ENCODE measurements around the gene NHS. TPM values are rescaled to one million over a fixed set of nuclear protein-coding genes. Genes with fewer than 3 reads are reported as not detected.
"Not testable (repeated sequence)": the region's sequence is repeated elsewhere in the genome, so short reads cannot be mapped to it uniquely, and the experiment has no call there.

NHS gene
- total RNA-seq, 1 donor from 2014 or later, result 3.5 TPM

DNA sequence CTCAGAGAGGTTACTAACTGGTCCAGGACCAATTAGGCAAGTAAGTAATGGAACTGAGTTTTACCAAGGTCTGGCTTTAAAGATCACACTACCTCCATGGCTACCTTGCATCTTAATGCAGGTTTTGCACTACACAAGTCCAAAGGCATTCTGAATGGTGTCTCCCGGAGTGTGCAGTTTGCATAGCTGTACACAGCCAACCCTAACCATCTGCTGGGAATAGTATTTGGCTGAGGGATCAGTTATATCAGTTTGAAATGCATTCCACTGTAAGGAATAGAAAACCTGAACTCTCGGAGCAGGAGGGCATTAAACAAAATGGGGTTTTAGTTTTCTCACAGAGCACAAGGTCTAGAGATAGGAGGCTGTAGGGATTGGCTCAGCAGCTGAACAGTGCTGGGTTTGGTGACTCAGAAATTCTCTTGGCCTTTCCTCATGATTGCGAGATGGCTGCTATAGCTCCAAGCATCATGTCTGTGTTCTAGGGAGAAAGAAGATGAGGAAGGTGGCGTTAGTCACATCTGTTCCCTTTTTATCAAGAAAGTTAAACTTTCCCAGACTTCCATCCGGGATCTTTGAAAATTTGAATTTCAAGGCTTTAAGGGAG is 177.1 kb downstream of the NHS start:
- no peak for DNase-seq

DNA sequence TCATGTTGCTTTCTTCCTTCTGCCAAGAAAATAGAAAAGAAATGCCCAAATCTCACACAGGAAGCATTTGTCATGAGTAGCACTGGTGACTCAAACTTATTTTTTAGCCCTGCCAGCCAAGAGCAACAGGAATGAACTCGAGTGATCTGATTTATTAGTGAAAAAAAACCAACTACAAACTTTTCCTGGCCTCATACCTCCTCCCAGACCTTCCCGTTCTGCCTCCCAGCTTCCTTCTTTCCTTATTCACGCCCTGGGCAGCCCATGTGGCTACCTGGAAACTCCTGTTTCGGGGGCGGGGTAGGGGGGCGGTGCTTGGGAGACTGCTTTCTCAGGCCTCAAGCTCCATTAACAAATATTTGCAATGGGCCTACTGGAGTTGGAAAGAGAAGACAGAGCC is 178.5 kb downstream of the NHS start:
- DNase-seq, result no peak

DNA sequence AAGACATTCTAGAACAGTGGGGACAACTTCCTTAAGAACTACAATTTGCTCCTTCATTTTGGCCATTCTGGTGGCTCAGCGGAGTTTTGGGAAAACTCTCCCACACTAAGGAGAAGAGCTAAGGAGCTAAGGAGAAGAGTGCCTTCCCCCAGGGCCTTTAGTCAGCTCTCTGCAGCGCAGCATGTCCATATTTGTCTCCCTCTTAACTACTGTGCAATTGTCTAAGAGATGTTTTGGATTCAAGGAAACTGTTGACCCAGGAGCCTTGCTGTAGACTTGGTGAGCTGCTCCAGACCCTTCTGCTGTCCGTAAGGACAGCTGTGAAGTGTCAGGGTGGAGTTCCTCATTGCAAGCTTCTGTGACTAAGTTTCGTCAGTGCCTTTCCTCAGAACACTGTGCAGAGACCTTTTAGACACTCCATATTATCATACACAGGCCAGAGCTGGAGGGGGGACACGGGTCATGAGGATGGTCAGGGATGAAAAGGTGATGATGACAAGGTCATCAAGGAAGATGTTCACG is 179.0 kb downstream of the NHS start:
- no peak for DNase-seq

DNA sequence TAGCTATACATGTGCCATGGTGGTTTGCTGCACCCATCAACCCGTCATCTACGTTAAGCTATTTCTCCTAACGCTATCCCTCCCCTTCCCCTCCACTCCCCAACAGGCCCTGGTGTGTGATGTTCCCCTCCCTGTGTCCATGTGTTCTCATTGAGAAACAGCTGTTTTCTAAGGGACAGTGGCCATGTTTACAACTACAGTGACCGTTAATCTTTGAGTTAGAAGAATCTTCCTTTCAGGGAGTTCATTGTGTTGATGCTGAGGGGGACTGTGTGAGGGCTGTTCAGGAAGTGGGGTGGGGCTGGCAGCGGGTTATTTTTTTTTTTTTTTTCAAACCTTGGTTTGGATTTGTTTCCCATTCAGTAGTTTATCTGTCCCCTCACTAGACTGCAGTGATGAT is 179.9 kb downstream of the NHS start:
- DNase-seq, result no peak

DNA sequence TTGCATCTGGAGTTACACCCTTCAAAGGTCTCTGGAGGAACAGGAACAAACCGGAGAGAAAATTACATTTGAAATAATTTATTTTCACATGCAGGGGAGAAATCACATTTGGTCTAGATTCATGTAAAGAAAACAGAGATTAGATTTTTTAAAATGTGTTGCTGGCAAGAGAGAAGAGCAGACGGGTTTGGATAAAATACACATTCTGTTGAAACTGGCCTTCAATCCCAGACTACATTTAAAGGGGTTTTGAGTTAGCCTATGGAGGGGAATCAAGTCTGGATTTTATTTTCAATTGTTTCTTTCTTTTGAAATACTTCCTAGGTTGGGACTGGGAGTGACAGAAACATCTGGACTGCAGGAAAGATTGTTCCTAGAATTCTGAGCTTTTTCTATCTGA is 180.8 kb downstream of the NHS start:
- no peak for DNase-seq

DNA sequence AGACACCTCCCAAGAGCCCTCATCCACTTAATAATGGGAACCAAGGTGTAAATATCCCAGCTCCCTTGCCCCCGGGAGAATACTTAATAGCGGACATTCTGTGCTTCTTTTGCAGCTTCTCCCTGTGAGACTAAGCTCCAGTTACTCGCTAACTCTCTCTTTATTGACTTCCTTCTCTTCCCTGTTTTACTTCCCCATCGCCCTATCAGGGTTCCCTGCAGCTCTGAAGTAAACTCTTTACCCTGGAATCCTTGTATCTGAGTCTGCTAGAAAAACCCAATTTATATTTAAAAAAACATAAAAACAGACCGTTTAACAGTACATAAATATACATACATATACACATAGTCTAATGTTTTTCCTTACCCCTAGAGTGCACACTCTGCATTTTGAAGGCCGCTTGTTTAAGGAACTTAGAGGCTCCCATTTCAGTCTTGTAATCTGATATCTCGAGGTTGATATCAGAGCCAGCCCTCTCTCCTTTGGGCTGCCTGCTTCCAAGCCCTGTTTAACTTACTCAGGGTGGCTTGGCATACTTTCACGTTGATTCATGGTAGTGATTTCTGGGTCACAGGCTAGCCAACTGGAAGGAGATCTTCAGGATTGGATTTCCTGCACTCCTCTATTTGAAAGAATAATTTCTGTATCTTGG is 184.9 kb downstream of the NHS start:
- DNase-seq, result peak; percentile 52

DNA sequence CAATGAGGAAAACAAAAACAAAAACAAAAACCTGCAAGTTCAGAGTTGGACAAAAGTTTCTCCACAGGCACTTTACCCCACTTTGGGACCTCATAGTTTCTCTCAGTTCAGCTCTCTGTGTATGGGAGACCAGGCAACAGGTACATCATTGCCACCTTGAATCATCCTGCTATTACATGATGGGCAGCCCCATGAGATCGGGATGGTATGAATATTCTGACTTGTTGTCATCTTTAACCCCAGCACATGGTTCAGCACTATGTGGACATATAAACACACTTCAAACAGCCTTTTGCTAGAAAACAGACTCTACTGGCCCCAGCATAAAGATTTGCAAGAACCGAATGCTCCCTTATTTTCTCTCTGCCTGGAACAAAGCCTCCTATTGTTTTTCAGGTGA is 185.4 kb downstream of the NHS start:
- DNase-seq, result no peak

DNA sequence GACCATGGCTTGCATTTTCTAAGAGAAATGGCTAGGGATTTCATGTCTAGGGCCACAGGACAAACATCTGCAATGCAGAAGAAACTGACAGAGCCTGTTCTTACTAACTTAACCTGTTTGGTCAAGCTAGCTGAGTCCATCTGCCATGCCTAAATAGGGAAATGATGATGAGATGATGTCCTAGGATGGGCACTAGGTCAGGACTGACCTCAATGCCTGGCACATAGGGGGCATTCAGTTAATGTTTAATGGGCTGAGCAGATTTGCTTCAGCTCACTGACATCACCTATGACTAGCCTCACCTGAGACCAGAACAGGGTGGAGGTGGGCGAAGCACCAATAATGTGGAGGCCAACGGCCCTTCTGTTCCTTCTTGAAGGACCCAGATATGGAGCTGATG is 188.1 kb downstream of the NHS start:
- DNase-seq, result no peak

DNA sequence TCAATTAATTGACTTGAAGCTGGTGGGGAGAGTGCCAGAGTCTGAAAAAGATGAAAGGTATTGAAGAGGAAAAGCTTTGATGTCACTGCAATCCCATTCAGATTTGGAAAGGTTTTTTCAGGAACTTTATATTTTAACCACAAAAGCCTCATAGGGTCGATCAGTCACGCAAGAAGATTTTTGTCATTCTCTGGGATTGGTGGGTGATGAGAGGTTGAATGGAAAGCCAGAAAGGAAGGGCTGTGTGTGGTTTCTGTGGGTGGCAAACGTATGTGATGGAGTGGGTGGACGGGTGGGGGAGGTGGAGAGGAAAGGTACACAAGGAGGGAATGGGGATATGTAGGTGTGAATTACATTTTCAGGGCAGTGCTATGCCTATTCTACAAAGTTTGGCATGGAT is 188.5 kb downstream of the NHS start:
- no peak for DNase-seq

DNA sequence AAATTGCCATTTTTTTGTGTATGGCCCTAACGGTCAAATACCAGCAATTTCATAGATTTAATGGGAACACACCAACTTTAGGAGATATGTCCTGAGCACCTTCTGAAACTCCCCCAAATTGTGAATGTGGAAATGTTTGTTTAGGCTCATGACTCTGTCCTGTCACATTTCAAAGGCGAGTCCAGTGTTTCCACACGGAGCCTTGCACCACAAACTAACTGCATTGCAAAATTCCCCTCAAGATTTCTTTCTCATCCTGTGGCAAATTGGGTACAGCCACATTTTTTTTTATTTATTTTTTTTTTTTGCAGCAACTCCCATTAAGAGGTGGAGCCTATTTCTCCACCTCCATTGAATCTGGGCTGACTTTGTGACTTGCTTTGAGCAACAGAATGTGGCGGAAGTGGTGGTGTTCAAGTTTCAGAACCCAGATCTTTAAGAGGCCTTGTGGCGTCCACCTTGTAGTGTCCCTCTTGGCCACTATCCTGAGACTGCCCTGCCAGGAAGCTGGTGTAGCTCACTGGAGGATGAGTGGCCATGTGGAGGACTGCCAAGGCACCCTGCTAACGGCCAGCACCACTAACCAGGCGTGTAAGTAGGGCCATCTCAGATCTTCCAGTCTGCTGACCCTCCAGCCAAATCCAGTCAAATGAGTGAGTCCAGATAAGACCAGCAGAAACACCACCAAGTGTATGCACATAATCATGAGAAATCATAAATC is 189.8 kb downstream of the NHS start:
- DNase-seq, result no peak

DNA sequence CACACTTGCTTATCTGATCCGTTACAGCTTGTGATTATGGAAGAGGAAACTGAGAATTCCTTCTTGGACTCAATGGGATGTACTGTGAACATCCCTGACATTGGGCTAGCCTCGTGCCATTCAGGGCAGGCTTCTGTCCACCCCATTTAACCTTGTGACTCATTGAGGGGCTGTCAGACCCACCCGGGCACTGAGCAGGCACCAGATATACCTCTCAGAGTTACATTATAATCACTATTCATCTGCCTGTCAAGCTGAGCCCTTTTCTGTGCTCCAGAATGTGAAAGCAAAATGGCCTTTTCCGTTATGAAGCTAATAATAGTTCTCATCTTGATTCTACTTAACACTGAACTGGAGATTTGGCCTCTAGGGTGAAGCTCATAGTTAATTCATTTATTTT is 191.7 kb downstream of the NHS start:
- DNase-seq, result no peak

DNA sequence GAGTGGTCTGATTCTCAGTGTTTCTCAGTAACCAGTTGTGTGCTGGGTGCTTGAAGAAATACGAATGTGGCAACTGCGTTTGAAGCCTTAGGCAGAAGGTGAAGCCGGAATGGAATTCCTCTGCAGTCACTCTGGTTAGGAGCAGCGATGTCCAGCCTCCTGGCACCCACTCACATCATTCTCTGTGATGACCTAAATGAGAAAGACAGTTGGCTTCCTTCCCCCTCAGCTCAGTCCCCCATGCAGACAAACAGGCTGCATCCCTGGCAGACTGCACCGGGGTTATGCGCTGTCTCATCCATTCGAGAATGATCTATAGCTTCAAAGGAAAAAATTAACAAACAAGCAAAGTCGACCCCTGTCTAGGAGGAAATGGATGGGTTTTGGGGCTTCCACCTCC is 192.2 kb downstream of the NHS start:
- DNase-seq, result no peak

DNA sequence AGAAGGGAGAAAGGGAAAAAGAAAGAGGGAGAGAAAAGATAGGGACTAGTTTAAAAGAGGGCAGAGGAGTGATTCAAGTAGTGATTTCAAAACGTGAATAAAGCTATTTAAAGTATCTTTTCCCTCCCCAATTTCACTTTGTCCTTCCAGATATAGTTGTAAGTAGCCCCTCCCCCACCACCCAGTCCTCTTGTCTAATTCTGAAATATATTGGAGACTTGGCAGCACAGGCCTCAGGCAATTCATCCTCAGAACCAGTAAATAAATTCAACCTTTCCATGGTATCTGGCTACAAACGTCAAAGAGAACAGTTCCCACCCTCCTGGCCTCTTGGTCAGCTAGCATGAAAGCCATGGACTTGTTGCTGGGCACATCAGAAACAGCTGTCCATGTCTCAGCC is 192.8 kb downstream of the NHS start:
- DNase-seq, result no peak

DNA sequence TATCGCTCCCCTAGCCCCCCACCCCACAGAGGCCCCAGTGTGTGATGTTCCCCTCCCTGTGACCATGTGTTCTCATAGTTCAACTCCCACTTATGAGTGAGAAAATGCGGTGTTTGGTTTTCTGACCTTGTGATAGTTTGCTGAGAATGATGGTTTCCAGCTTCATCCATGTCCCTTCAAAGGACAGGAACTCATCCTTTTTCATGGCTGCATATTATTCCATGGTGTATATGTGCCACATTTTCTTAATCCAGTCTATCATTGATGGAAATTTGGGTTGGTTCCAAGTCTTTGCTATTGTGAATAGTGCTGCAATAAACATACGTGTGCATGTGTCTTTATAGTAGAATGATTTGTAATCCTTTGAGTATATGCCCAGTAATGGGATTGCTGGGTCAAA is 193.8 kb downstream of the NHS start:
- DNase-seq, result not testable (repeated sequence)

DNA sequence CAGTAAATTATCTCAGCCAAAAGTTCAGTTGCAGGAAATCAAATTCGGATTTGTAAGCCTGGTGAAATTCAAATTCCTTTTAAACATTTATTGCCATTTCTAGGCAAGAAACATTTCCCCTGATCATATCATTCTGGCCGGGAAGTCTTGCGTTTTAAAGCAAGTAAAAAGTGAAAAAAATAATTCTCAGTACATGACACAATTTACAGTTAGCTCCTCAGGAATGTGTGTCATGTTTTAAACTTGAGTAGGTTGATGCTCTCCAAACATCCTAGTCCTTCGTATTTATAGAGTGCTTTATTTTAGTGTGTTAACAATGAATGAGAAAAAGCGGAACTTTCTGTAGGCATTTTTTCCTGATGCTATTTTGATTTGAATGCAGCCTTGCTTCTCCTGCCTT is 204.0 kb downstream of the NHS start:
- no peak for DNase-seq

DNA sequence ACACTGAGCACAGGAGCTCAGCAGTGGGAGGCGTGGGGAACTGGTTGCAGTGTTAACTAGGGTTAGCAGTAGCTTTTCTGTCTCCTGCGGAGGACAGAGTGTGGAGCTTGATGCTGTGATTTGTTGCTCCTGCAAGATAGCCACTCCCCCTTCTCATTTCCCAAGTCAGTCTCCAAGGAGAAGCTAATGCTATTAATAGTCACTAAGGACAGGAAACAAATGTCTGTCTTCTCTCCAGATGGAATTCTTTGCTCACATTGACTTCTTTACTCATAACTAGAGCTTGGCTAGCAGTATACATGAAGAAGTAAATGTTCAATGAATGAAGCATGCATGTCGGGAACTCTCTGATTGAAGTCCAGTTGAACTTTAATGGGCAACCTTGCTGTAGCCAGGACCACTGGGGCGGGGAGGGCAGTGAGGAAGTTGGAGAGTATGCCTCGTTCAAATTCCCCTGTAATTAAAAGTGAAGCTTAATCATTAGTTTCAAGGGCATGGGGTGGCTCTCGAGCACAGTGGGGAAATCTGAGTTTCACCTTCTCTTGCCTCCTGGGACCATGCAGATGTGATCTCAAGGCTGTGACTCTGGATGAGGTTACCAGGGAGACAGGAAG is 205.6 kb downstream of the NHS start:
- DNase-seq, result peak; percentile 65

DNA sequence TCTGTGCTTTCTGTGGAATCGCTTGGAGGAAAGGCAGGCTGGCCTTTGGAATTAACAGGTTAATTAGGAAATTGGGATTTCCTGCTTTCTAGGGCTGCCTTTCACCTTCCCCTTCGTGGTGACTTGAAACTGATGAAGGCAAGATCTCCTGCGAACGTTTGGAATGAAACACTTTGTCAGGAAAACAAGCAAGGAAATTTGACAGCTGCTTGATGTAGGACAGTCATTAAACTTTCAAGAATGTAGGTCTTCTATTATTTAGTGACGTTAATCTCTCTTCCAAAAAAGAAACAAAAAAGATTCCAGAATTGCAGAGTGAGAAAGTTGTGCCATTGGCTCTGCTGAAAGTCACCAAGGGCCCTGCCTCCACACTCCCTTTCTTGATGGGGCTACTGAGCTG is 206.6 kb downstream of the NHS start:
- no peak for DNase-seq

DNA sequence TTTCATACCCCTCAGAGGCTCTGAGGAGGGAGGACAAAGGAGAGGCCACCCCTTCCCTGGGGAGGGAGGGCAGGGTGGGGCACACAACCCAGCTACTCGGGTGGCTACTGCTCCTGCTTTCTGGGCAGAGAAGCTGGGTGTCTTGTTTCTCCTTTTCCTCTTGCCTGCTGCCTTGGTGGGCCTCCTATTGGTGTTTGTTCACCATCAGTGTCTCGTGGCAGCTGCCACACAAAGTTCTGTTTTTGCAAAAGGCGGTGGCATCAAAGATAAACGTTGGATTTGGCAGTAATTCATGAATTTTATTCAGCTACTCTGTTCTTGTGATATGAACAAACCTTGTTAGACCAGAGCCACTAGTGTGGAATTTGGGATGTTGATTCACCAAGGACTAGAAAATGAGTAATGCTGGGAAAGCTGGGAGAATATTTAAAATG is 209.3 kb downstream of the NHS start:
- DNase-seq, result no peak

DNA sequence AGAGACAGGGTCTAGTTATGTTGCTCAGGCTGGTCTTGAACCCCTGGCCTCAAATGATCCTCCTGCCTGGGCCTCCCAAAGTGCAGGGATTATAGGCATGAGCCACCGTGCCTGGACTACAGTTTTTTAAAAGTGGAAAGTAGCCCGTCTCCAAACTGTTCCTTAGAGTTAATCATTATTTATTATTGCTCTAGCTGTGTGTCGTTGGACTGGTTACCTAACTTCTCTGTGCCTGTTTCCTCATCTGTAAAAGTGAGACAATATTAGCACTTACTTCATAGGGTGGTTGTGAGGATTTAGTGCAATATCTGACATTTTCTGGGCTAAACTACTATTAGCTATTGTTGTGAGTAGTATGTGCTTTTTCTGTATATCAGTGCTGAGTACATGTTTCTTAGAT is 210.0 kb downstream of the NHS start:
- no peak for DNase-seq

DNA sequence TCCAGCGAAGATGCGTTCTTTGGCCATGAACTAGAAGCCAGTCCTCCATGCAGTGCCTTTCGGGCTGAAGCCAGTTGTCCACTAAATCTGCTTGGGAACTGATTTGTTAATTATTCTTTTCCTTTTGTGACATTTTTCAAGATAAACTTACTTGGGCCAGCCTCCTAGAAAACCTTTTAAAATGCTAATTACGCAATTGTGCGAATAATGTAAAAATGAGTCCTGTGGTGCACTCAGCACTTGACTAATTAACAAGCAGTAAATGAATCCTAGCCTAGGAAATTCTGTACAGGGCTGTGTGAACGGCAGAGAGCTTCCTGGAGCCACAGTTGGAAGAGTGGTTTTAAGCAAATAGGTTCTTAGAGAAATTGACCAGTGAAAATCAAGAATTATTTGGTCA is 212.4 kb downstream of the NHS start:
- no peak for DNase-seq

DNA sequence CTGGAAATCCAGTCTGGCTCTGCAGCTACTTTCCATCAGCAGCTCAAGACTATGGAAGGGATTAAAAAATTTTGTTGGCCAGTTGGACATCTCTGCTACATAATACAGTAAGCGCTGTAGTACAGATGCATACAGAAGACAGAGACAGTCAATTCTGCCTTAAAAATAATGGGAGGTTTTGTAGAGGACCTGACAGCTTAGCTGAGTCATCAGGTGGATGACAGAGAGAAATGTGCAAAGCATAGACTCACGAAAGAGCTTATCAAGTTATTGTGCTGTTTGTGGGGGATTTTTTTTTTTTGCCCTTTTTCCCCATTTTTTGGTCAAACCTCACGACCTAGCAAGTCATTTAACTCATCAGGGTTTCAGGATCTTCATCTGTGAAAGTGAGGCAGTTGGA is 213.3 kb downstream of the NHS start:
- DNase-seq, result no peak

DNA sequence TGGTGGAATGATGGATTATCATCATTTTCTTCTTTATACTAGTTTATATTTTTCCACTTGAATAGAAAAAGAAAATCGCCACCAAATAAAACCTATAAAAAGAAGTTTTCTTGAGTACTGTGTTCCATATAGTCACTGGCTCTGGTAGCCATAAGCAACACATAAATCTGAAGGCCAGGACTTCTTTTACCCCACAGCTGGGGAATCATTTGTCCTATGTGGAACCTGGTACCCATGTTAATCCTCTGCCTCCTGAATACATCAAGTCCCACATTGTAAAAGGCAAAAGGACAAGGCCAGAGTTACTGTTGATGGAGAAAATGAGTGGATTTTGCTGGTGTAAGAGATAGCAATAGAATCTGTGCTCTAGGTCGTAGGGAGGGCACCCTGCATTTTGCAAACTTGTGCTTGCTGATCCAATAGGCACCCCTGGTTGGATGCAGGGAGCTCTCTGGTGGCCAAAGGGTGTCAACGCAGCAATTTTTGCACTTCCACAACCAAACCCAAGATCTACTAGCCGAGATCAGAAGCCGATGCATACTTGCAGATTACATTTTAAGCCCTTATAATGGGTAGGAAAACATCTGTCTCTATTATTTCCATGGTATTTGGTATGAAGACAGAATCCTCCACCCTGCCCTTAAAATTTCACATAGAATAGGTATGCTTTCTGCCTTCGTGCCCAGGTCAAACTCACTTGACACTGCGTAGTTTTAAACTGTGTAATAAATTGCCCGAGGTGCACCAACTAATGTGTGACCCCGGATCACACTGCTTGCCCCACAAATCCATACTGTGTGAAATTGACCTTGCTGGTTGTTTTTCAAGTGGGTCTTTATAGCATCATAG is 216.1 kb downstream of the NHS start:
- DNase-seq, result peak; percentile 76
